Endothelial cell of umbilical vein (primary cell): ENCODE results near the gene MAJIN. TPM values are rescaled to one million over a fixed set of nuclear protein-coding genes. Genes with fewer than 3 reads are reported as not detected.
A peak's percentile ranks its signal among the peaks of the same experiment; 100 is the strongest.

ENCODE experiments used
- Bru-seq: library from RNA; stranded (reverse); fragments of 400-500 nt; gene quantifications from one replicate; lab custom pipeline; 2021; lab: Mats Ljungman, UMichigan
- BruChase-seq, 2 experiments: library from RNA; stranded (reverse); fragments of 400-500 nt; gene quantifications; one replicate each; lab custom pipeline; 2021; lab: Mats Ljungman, UMichigan
- BruUV-seq: library from RNA; stranded (reverse); fragments of 400-500 nt; replicated peaks from 2 replicates; lab custom pipeline; 2021; lab: Mats Ljungman, UMichigan
- CTCF ChIA-PET: fragments of 300-600, 350-600 bp; sonication (Branson Sonifier 250); formaldehyde crosslinking; loops from one replicate; lab custom pipeline; 2021; ENCODE audit warnings: antibody characterized with exemption, inconsistent platforms; lab: Charles Lee
- POLR2A ChIA-PET: fragments of 300-600, 350-600 bp; sonication (Branson Sonifier 250); formaldehyde crosslinking; loops from one replicate; lab custom pipeline; 2021; ENCODE audit warnings: antibody characterized with exemption, inconsistent platforms; lab: Charles Lee
- DNase-seq: peaks from one replicate; pipeline ENCODE4 v3.0.0-alpha.2; 2011; ENCODE audit warnings: low read depth, low spot score
- FAIRE-seq: peaks from 2 replicates; lab custom pipeline; 2011; peaks lifted over from hg19 to GRCh38; lab: Jason Lieb, UNC
- H2AFZ ChIP-seq: 2 replicates; pipeline ENCODE4 v1.6.0; 2012; ENCODE audit warnings: low read depth, low read length, control low read depth, inconsistent platforms
- H3K27ac ChIP-seq: 2 replicates; pipeline ENCODE4 v1.5.1; 2011; ENCODE audit warnings: low read depth, mild to moderate bottlenecking, control low read depth, low read length, moderate library complexity; ENCODE audit not compliant: insufficient read depth
- H3K27me3 ChIP-seq, 2 experiments: 2 replicates each; pipeline versions ENCODE4 v1.6.0 to v1.6.1; 2011; ENCODE audit warnings: low read length in 2 of 2, mixed read lengths in 1 of 2; ENCODE audit not compliant: control insufficient read depth in 2 of 2, insufficient read depth in 2 of 2
- H3K36me3 ChIP-seq, 2 experiments: 2 replicates in 1 of 2; 3 replicates in 1 of 2; pipeline ENCODE4 v1.5.1; 2011; ENCODE audit warnings: low read length in 2 of 2, mild to moderate bottlenecking in 1 of 2, moderate library complexity in 1 of 2; ENCODE audit not compliant: control insufficient read depth in 2 of 2, insufficient read depth in 2 of 2; ENCODE audit errors: extremely low read depth in 1 of 2
- H3K4me1 ChIP-seq: 3 replicates; pipeline ENCODE4 v1.5.1; 2011; ENCODE audit warnings: mild to moderate bottlenecking, low read length; ENCODE audit not compliant: control insufficient read depth, insufficient read depth; ENCODE audit errors: extremely low read depth
- H3K4me2 ChIP-seq: 2 replicates; pipeline ENCODE4 v1.6.1; 2011; ENCODE audit warnings: low read length, control low read depth, mixed read lengths; ENCODE audit not compliant: insufficient read depth
- H3K4me3 ChIP-seq, 3 experiments: fragments of 200-600 bp in 1 of 3; sonication (generic), shearing (Covaris generic) in 1 of 3; replicated peaks in 1 of 3; 2 replicates each; pipeline ENCODE4 v1.5.1; 2011 to 2016; ENCODE audit warnings: control low read depth in 3 of 3, low read length in 3 of 3, mild to moderate bottlenecking in 2 of 3, inconsistent platforms in 1 of 3, low read depth in 1 of 3, moderate library complexity in 1 of 3; ENCODE audit not compliant: insufficient read depth in 1 of 3
- H3K79me2 ChIP-seq: 2 replicates; pipeline ENCODE4 v1.6.0; 2012; ENCODE audit warnings: low read length, inconsistent platforms; ENCODE audit not compliant: control insufficient read depth, insufficient read depth
- H3K9ac ChIP-seq: replicated peaks from 2 replicates; pipeline ENCODE3; 2011; ENCODE audit warnings: low read length, control low read depth; ENCODE audit not compliant: insufficient read depth; ENCODE audit errors: extremely low read depth
- H3K9me1 ChIP-seq: replicated peaks from 3 replicates; pipeline ENCODE4 v1.6.0; 2011; ENCODE audit warnings: mild to moderate bottlenecking, low read length; ENCODE audit not compliant: control insufficient read depth, insufficient read depth; ENCODE audit errors: extremely low read depth
- H3K9me3 ChIP-seq: replicated peaks from 2 replicates; pipeline ENCODE4 v1.5.1; 2012; ENCODE audit warnings: low read length, inconsistent platforms; ENCODE audit not compliant: control insufficient read depth, insufficient read depth
- H4K20me1 ChIP-seq: replicated peaks from 2 replicates; pipeline ENCODE3; 2011; ENCODE audit warnings: mild to moderate bottlenecking, low read length; ENCODE audit not compliant: control insufficient read depth, insufficient read depth; ENCODE audit errors: extremely low read depth
- JUN ChIP-seq: IDR thresholded peaks from 2 replicates; pipeline ENCODE4 v1.6.1; 2011; ENCODE audit warnings: borderline replicate concordance, low read depth; ENCODE audit not compliant: insufficient read length, insufficient read depth
- MAX ChIP-seq: IDR thresholded peaks from 2 replicates; pipeline ENCODE4 v1.6.1; 2011; ENCODE audit not compliant: insufficient read depth, insufficient read length
- POLR2AphosphoS5 ChIP-seq: IDR thresholded peaks from 2 replicates; pipeline ENCODE4 v1.6.1; 2012; ENCODE audit warnings: low read depth, mild to moderate bottlenecking, control low read depth, low read length, moderate library complexity; ENCODE audit not compliant: insufficient read depth
- dilution Hi-C: fragments of 300-500 bp; cut with MboI; formaldehyde crosslinking; loops from one replicate; pipeline ENCODE4 v1.15.0; 2019; ENCODE audit warnings: low sequenced_read_pairs; ENCODE audit not compliant: extremely low pct_ligation_motif_present
- intact Hi-C: fragments of 100-400 bp; cut with micrococcal nuclease; formaldehyde crosslinking; loops from one replicate; pipeline ENCODE4 v1.10.0; 2022
- long read RNA-seq: library from polyadenylated mRNA; stranded (forward); transcript quantifications from one replicate; pipeline ENCODE4 v2.0.0, GENCODE V29; 2021
- polyA minus RNA-seq, 3 experiments: library from RNA; depleted of rRNA, polyadenylated mRNA; stranded (reverse); fragments of >200 nt; gene quantifications; 1 replicate in 1 of 3; 2 replicates in 2 of 3; pipeline ENCODE4 v1.2.3, GENCODE V29; 2011
- polyA plus RNA-seq, 4 experiments: library from polyadenylated mRNA; depleted of rRNA in 3 of 4; stranded (reverse) in 3 of 4; unstranded in 1 of 4; fragments of >200 nt; gene quantifications; 2 replicates each; pipeline versions ENCODE4 v1.2.1 to v1.2.3, GENCODE V29; 2011 to 2012; ENCODE audit warnings: missing spikeins in 1 of 4
- total RNA-seq: library from RNA; stranded (reverse); gene quantifications from 2 replicates; pipeline ENCODE4 v1.2.3, GENCODE V29; 2021

Gene MAJIN, protein sequence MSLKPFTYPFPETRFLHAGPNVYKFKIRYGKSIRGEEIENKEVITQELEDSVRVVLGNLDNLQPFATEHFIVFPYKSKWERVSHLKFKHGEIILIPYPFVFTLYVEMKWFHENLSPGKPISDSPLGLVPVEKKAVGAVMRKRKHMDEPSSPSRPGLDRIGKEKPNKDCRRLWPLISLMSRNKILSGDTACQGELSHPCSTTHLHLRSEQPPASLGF
- total RNA-seq (not detected in 2 replicates), polyA plus RNA-seq (0.07 TPM in 1 of 2 replicates, not detected in the other), polyA minus RNA-seq (not detected in 2 replicates), Bru-seq, nascent RNA (percentile 5 among the genes with signal in this experiment), BruChase-seq, experiment 1, labeled RNA remaining after a 6-hour chase (percentile 6 among the genes with signal in this experiment), BruChase-seq, experiment 2, labeled RNA remaining after a 2-hour chase (percentile 8 among the genes with signal in this experiment)
- polyA plus RNA-seq (2011; cell fraction: cytosol; rRNA removed) = not detected in 2 replicates
- 0.25 TPM in 1 of 2 replicates, not detected in the other for polyA plus RNA-seq (2011; cell fraction: nucleus; rRNA removed)
- polyA plus RNA-seq (2012) = not detected in 2 replicates
- polyA minus RNA-seq (2011; cell fraction: cytosol; rRNA and poly(A)+ RNA removed) = not detected
- not detected in 2 replicates for polyA minus RNA-seq (2011; cell fraction: nucleus; rRNA and poly(A)+ RNA removed)
- long read RNA-seq = 0 reads

DNA sequence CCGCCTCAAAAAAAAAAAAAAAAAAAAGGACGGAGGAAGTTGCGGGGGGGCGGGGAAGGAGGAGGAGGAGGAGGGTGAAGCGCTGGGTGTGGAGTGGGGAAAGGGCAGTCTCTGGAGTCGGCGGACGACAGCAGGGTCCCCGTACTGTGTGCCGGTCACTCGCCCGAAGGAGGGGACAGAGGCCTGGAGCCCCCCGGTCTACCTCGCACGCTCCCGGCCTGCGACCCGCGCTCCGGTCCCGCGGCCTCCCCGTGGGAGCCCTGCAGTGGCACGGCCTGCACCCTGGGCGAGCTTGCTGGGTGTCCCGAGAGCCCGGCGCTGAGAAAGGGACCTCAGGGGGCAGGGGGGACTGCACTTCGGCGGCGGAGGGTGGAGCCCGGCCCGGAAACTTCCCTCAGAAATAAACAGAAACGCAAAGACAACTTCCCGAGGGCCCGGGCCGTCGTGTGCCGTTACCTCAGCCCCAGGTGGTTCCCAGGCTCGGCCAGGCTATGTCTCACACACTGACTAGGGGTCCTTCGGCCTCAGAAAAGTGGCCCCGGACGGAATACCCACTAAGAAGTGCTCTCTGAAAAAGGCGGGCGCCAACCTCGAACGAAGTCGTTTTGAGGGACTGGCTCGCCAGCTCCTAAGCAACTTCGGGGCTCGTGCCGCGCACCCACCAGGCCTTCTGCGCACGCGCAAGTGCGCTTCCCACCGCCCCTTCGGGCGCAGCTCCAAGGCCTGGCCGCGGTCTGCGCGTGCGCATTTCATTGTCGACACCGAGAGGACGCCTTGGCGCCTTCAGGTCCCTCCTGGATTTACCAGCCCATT lies at the start of gene MAJIN:
Gene MAJIN, minus strand, starts transcription at position 688 of the 813 bp plus-strand sequence. CDS start 12,703 bp downstream, outside the sequence.
- no peaks in the 10 kb centered on the region for H4K20me1 ChIP-seq
- no peak for TF ChIP-seq JUN
- TF ChIP-seq MAX = peak; percentile 69
- TF ChIP-seq POLR2AphosphoS5 = peak; percentile 52
- peak; percentile 94 for FAIRE-seq
- H3K4me1 ChIP-seq = peaks cover 15% of the 10 kb centered on the region
- no peaks in the 10 kb centered on the region for H3K36me3 ChIP-seq
- intact Hi-C loops = loop anchor here (5.0 kb wide), 1 partner anchor 54 kb away; the partner anchor contains the start of gene ATG2A
- H3K27ac ChIP-seq = no peak within 1 kb of the TSS
- H3K4me2 ChIP-seq = peak within 1 kb of the TSS; percentile 66
- ChIA-PET POLR2A (no interaction called here), CTCF (interaction anchor here (0.9 to 1.8 kb wide), 5 partner anchors 25 to 127 kb away, joined by 3 to 10 read pairs (median 5); partner anchors contain the start of genes ARL2, BATF2 and CDC42BPG)
- DNase-seq = peak; percentile 90
- no TSS peak for BruUV-seq
- H3K9ac ChIP-seq = no peak within 1 kb of the TSS
- H3K9me1 ChIP-seq = no peaks in the 10 kb centered on the region
- H2AFZ ChIP-seq = peak within 1 kb of the TSS; percentile 89
- no peaks in the 10 kb centered on the region for H3K79me2 ChIP-seq
- no peaks in the 10 kb centered on the region for H3K9me3 ChIP-seq
- dilution Hi-C loops = no loop called here
- no peaks in the 10 kb centered on the region for H3K27me3 ChIP-seq
- peak within 1 kb of the TSS in 2 of 3 experiments; percentile 8 to 19 for H3K4me3 ChIP-seq
